Stimulated activated CD8-positive, alpha-beta memory T cell treated with anti-CD3 and anti-CD28 coated beads, Interleukin-4, amount 100 ng/mL, for 1 hour (primary cell): Measurements from ENCODE around the gene CELF4.

Experiments used
- DNase-seq, 2 donors: peaks; one replicate each; pipeline ENCODE4 v3.0.0-alpha.2; 2020; ENCODE audit warnings: low read depth in 2 of 2, low spot score in 1 of 2

Gene CELF4

DNA sequence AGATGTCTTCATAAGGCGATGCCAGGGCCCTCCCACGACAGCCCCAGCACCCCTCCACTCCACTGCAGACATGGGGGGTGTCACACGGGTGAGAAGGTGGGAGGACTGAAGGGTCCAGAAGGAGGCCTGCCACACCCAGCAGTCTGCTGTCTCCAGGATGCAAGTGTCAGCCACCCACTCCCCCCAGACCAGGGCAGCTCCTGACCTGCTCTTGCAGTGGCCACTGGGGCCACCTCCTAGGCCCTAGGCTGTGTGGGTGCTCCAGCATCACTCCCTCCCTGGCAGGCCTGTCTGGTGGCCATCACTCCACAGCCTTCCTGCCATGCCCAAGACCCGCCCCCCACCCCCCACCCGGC, 171.0 kb downstream of the CELF4 start:
- no peak for DNase-seq

DNA sequence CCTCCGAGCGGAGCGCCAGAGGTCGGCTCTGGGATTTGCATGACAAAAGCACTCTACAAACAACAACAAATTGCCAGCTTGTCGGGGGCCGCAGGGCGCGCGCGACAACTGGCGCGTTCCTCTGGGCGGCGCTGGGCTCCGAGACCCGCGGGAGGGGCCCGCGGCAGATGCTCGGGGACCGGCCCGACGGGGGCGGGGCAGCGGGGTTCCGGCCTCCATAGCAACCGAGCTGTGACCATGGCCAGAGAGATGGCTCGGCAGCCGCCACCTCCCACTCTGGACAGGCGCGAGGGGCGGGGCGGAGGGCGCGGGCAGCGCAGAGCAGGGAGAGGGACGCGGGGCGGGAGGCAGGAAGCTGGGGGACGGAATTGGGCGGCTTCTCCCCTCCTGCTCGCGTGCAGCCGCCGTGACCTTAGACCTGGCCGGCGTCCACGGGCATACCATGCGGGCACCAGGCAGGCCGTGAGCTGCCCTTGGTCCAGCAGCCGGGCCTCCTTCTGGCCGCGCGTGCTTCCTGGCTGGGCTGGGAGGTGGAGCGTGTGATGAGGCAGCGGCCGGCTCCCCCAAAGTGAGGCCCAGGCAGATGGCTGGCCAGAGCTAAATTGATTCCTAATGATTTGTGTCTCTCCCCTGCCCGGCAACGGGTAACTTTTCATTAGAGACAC, 171.5 kb downstream of the CELF4 start:
- no peak for DNase-seq

DNA sequence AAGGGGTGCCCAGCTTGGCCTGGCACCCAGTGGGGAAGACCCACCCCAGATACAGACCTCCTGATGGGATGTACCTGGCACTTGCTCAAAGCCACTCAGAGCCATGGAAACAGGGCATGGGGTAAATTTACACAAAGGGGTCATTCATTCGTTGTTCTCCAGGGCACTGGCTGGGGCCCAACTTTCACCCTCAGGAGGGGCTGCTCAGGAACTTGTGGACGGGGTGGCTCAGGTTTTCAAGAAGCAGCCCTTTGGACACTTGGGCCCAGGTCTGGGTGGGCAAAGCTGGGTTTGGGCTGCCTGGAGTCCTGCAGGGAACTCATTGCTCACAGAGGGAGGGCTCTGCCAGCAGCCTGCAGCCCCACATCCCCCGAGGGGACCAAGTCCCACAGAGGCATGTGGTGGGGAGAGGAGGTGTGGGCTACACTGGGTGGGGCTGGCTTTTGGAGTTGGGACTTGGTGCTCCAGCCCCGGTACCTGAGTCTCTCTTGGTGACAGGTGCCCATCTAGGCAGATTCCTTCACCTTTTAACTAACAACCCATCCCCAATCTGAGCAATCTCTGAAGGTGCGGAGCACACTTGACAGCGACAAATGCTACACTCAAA, 172.3 kb downstream of the CELF4 start:
- DNase-seq, result no peak

DNA sequence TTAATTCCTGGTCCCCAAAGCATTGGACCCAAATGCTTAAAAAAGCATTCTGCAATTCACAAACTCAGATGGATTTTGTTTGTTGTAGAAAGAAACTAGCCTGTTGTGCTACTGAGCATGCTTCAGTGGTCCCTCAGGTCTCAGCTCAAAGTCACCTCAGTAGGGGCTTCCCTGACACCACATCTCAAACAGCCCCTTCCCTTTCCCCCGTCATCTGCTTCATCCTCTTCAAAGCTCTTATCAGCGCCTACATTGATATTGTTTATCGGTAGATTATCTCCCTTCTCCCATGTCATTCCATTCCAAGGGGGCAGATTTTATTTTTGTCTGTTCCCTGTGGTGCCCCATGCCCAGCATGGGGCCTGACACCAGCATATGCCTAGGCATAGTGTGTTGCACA, 172.9 kb downstream of the CELF4 start:
- no peak for DNase-seq

DNA sequence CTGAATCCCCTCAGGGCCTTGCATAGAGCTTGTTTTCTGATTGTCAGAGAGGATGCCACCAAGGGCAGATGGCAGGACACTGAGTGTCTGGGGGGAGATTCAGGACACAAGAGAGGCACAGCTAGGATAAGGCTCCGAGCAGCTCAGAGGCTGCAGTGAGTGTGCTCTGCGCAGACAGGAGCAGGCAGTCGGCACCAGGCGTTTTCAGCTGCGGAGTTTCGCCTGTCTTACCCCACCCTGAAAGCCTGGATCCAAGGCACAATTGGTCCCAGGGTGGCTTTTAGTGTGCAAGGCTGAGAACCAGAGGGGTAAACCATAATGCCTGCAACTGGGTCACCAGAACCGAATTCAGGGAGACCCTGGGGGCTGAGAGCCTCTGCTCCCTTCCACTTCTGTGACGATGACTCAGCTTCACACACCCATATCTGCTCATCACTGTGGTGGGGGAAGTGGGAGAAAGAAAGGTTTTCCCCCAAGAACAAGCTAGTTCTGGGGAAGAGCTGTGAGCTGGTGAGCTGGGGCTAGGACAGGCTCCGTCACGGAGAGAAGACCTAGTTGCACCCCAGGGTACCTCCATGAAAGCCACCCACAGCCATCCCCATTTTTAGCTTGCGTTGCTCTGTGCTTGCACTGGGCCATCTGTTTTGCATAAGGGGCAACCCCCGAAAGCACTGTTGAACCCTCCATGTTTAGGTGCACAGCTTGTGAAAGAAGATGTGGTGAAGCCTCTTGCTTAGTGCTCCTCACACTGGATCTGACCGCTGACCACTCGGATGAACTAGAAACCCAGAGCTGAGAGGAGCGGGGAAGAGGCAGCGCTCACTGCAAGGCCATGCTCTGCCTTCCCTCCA, 173.7 kb downstream of the CELF4 start:
- DNase-seq, result no peak

DNA sequence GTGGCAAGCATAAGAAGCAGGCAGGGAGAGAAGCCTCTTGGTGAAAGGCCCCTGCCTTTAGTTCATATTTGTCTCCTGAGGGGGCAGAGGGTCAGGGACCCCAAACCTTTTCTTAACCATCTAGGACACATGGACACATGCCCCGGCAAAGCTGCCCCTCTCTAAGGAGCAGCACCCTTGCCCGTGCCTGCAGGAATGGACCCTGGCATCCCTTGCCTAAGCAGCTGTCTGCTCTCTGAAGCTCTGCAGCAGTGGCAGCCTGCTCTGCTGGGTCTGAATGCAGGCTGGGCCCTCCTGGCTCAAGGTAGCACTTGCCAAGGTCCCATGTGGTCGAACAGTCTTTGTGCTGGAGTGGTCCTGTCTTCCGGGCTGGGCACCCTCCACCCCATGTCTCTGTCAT, 174.4 kb downstream of the CELF4 start:
- DNase-seq, result no peak

DNA sequence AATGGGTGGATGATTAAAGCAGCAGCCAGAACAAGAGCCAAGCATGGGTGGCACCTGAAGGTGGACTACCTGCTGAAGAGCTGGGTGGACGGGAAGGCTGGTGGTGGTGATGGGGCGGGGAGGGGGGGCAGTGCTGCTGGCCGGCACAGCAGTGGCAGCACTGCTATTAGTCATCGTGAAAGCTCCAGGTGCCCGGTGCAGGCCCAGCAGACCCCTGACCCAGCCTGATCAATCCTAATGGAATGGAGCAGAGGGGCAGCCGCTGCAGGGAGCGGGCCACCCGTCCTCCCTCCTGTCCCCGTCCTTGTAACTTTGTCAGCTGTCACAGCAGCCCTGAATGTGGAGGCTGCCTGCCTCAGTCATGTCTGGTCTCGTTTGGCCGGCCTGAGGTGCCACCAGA, 174.9 kb downstream of the CELF4 start:
- DNase-seq, result no peak

DNA sequence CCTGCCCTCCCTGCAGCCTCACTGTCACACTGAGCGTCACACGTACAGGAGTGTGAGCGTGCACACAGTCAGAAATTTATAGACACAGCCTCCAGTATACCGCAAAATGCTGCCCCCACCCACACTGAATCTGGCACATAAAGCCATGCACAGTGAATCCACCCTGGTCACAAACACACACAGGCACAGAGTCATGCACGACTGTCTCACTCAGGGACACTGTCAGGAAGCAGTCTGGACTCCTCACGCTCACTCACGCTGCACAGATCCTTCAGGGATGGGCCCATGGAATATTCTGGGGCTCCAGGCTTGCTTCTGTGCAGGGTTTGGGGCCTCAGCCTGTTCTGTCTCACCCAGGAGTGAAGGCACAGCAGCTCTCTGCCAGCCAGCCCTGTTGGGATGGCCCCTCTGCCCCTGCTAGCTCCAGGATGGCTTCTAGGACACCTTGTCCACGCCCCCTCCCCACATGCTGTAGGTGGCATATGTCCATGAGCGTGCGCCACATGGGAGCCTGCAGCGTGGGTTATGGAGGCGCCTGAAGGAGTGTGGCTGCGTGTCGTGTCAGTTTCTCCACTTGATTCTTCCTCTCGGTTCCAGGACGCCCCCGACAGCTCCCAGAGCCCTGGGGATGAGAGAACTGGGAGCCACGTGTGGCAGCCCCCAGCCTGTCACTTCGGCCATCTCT, 175.8 kb downstream of the CELF4 start:
- DNase-seq, result no peak

DNA sequence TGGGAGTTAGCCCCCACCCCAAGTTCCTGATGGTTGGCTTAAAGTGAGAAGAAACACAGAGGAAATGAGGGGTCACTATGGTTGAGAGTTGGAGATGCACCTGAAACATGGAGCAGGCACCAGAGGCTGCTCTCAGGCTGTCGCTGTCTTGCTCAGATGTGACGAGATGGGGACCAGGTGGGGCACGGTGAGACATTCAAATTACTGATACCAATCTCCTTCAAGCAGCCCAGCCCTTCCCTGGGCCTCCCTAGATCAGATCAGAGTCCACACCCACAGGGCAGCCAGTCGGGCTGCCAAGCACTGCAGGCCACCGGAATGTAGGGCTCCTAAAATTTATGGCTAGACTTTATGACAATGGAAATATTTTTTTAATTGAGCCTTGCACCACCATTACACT, 176.6 kb downstream of the CELF4 start:
- DNase-seq, result no peak

DNA sequence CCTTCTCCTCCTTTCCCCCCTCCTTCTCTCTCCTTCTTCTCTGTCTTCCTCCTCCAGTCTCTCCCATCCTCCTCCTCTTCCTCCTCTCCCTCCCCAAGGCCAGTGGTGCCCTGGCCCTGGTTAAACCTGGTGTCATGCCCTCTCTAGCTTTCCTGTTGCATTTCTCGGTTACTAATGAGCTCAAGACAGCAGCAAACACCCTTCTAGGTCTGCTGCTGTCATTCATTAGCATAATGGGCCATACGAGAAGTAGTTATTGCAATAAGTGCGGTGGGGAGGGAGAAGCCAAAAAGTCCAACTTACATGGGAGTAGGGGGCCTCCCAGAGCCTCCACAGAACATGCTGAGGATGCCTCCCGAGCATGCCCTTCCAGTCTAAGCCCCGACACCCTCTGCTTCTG, 177.2 kb downstream of the CELF4 start:
- no peak for DNase-seq

DNA sequence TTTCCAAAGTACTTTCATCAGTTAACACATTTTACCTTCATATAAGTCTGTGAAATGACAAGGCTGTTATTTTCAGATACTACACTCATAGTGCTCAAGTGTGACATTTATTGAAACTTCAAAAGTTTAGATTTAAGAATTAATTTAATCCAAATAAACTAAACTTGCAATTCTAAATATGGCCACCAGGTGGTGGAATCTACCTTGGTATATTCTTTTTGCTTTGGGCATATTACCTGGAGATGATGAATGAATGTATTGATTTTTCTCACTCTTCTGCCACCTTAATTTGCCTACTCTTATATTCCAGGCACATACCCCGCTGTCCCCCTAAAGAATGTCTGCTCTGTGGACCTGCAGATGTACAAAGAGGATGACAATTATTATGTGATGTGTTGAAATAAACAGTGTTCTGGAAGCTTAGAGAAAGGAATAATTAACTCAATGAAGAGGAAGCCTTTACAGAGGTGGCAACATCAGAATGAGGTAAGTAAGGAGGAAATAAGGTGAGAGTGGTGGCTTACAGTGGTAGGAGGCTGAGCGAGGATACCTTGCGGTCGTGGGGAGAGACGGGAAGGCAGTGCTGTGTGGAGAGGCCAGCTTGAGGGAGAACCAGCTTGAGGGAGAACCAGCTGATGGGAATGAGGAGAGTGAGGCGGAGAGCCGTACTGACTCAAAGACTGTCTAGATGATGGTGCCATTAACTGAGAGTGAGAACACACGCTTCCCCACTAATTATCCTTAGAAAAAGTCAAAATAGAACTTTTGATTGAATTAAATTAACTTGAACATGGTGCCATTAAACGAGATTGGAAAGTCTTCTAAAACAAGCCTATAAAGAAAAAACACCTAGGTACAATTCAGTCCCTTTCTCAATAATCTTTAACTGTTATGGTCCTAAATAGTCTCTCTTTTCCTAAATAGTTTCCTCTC, 179.5 kb downstream of the CELF4 start:
- no peak for DNase-seq

DNA sequence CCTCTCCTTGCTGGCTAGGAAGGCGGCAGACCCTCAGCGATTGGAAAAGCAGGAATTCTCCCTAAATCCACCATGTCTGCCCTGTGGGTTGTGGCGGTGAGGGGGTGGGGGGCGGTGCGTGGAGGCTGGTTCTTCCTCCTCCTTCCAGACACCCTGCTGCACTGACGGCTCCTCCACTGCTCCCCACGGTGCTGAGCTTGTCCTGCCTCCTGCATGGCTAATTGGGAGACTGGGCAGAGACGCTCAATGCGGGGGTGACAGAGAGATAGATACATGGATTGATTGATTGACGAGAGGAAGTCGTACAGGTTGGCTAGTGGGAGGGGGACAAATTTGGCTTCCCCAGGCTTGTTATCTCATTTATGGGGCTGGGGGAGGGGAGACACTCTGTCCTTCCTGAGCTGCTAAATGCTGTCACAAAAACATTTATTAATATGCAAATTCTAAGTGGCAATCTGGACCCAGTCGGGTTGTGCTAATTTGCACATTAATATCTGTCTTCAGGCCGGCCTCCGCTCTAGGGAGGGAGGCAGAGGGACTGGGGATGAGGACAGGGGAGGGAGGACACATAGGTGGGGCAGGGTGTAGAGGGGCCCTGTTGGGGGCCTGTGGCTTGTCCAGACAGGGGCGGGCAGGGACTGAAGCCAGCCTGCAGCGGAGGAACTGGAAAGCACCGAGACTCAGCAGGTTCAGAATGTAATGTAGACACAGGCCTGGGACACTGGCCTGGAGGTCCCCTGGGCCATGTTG, 181.6 kb downstream of the CELF4 start:
- DNase-seq, result no peak

DNA sequence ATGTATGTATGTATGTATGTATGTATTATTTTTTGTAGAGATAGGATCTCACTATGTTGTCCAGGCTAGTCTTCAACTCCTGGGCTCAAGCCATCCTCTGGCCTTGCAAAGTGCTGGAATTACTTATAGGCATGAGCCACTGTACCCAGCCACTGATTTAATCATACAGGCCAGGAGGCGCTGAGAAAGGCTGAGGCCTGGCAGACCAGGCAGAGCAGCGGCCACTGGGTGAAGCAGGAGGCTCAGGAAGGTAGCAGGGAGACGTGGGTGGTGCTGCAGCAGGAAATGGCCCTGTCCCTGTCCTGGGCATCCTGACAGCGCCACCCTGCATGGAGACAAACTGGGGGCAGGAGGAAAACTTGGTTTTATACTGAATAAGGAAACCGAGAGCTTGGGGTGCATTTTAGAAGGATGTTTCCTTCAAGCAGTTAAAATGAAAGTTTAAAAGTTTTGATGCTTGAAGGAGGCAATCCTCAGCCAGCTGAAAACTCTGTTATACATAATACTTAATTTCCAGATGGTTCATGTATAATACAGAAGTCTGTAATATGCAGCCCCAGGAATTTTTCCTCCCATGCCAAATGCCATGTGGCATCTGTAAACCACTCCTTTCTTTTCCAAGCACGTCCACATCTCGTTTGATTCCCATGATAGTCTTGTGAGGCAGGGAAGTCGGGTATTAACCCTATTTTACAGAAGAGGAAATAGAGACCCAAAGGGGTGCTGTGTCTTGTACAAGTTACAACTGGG, 182.4 kb downstream of the CELF4 start:
- DNase-seq, result no peak

DNA sequence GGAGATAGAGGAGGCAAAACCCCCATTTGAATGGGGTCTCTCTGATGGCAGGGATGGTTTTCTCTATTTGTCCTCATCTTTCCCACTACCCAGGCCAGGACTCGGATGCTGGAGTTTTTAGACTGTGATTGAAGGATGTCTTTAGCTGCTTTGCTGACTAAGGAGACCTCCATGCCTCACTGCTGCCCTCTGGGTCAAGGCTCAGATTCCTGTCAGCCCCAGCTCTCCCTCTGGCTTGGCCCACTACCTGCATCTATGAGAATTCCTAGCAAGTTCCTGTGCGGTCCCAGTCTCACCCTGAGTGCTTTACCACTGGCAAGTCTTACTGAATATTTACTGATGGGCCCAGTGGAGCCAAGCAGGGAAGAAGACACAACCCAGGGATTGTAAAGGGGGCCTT, 184.0 kb downstream of the CELF4 start:
- no peak for DNase-seq

DNA sequence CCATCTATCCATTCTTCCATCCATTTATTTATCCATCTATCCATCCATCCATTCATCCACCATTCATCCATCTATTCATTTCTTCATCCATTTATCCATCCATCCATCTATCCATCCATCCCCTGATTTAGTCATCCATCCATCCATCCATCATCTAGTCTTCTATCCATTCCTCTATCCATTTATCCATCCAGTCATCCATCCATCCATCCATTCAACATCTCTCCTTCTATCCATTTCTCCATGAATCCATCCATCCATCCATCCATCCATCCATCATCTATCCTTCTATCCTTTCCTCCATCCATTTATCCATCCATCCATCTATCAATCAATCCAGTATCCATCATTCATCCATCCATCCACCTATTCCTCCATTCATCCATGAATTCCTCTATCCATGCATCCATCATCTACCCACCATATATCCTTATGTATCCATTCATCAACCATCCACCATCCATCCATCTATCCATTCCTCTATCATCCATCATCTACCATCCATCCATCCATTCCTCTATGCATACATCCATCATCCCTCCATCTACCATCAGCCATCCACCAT, 185.0 kb downstream of the CELF4 start:
- DNase-seq, result no peak

DNA sequence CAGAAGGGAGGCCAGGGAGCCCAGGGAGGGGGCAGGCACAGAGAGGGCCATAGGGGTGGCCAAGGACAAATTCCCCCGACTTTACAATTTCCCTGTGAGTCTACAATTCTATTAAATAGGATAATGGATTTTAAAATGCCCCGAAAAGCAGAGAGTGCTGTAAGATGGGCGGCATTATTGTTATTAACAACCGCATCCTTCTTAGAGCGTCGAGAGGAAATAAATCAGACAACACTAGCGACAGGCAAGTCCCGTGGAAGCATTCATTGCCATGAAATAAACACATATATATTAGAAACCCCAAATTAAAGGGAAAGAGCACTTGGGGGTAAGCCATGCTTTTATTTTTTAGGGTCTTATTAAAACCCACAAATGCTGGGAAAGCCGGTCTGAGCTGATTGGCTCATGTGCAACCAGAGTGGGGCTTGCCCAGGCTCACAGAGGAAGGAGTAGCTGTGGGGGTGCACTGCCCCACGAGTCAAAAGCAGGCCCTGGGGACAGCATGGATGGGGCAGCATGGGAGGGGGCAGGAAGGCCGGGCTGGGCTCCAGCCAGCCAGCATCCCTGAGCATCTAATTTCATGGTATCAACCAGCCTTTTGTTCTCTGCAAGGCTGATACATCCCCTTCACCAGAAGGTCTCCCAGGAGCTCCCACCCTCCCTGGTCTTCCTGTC, 187.1 kb downstream of the CELF4 start:
- DNase-seq, result no peak

DNA sequence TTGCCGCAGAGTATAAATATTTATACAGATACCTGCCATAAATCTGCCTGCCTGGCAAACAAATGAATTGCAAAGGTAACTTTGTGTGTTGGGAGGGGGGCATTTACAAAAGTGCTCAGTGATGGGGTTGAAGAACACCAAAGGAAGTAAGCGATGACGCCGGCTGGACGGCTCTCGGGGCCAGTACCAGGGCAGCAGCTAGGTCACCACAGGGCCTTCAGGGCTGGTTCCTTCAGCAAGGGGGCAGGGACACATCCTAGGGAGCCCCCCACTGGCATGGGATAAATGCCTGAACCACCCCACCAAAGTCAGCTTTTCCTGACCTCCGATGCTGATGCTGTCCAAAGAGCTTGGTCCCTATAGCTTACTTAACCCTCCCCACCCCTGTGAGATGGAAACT, 190.4 kb downstream of the CELF4 start:
- DNase-seq, result no peak

DNA sequence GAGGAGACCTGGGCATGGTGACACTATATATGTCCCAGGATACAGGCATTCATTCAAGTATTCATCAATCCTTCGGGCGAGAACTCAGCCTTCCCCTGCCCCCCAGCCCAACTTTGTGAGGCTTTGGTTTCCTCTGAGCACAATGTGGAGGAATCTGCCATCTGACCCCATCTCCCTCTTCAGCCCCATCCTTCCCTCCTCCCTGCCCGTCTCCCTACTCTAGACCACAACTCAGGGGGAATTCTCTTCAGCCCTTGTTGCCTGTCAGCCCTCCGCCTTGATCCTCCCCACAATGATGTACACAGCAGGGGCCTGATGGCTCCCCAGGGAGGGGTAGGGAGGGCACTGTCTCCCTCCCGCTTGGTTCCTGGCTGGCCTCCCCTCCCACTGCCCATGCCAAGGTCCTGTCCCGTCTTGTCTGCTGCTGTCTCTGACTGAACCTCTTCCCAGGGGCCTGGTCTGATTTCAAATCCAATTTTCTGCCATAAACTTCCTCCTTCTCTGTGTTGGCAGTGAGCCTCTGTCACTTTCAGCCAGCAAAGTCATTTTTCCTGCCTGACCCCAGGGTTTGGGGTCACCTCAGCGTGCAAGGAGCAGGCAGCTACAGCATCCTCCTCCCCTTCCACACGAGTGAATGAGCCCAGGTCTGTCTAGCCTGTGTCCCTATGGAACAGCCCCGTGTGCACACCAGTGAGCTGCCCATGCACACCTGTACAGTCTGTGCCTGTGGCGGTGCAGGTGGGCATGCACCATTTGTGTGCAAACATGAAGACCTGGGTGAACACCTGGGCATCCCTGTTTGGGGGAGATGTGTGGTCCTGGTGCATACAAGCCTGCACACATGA, 197.3 kb downstream of the CELF4 start:
- no peak for DNase-seq
